GM18870 (cell line): ENCODE data around the gene GDI1.

Experiments used
- ATAC-seq: cut with Tn5 transposase; IDR thresholded peaks from one replicate; pipeline ENCODE4 v1.9.1; 2021; ENCODE audit warnings: moderate library complexity; ENCODE audit not compliant: unreplicated experiment

Gene GDI1

DNA sequence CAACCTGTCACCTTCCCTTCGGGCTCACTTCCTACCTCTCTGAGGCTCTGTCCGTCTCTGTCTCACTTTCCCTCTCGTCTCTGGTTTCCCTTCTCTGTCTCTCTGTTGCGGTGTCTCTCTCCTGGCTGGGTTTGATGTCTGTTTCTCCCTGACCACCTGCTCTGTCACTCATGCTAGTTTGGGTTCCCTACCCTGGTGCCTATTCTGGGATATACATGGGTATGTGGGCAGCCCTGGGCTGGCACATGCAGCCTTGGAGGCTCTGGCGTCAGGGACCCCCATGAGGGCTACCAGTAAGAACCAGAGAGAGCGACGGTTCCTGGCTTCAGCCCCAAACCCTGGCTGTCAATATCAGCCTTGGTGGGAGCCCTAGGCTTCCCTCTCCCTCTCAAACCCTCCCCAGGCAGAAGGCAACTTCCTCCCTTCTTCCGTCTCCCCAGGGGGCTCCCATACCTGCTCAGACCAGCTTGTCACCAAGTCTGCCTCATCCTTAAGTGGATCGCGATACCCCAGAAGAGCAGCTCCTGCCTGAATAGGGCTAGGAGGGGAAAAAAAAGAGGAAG is 28.2 kb upstream of the GDI1 start:
- ATAC-seq: no peak

- no peak for ATAC-seq
Measured at GRCh38 chrX:154409222-154409871, 27.6 kb upstream of the GDI1 start, which contains the start of gene DNASE1L1. DNASE1L1 (minus strand) TSS chrX:154409254; CDS start chrX:154405568, 3,686 bp downstream.

DNA sequence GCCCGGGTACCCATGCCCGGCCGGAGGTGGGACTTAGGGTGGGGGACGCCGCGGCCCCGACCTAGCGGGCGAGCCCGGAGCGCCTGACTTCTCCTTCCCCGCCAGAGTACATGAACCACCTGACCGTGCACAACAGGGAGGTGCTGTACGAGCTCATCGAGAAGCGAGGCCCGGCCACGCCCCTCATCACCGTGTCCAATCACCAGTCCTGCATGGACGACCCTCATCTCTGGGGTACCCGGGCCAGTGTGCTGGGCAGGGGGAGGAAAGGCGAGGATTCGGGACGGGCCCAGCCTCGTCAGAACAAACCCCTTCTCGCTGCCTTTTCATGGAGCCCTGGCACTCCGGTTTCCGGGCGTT is 25.0 kb upstream of the GDI1 start:
- ATAC-seq: no peak

DNA sequence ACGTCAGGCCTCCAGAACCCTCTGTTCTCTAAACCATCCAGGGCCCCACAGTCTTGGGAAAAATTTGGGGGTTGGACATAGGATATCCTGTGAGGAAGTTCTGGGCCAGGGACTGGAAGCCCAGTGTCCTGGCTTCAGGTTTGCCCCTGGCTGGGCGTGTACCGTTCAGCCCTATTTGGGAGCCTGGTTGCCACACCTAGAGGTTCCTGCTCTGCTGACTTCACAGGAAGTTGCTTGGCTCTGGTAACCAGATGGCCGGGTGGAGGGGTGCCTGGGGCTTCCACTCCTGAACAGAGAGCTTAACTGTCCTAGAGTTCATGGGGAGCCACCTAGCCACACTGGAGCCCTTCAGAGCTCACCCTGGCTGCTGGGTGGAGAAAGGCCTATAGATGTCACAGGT is 24.5 kb upstream of the GDI1 start:
- ATAC-seq: no peak

DNA sequence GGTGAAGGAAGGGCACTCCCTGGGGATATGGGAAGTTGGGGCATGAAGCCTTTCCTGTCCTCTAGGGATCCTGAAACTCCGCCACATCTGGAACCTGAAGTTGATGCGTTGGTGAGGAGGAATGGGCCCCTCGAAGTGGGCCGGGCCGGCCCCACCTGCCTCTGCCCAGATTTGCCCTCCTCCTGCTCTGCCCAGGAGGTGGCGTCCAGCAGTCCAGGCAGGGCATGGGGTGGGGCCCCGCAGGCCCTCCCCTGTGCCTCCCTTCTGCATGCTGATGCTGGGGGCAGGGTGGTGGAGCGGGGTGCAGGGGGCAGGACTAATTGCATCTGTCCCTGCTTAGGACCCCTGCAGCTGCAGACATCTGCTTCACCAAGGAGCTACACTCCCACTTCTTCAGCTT is 23.8 kb upstream of the GDI1 start:
- ATAC-seq: no peak

GRCh38 chrX:154417157-154417556 is 19.8 kb upstream of the GDI1 start:
- no peak for ATAC-seq

DNA sequence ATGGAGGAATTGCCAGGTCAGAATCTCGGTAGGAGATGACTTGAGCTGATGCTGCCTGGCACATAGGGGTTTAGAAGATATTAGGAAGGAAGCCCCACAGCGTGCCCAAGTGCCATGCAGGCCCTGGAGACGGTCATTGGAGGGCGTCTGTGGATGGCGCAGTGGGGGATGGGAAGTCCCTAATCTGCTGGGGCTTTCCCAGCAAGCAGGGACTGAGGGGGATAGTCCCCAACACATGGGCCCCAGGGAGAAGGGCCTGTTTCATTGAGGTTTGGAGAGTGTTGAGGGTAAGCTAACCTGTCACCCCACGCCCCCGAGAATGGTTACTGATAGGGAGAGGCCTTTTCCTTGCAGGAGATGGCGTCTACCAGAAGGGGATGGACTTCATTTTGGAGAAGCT is 17.8 kb upstream of the GDI1 start:
- ATAC-seq: no peak

GRCh38 chrX:154419688-154420401 is 17.1 kb upstream of the GDI1 start:
- no peak for ATAC-seq

GRCh38 chrX:154420402-154420756 is 16.6 kb upstream of the GDI1 start:
- ATAC-seq: no peak

DNA sequence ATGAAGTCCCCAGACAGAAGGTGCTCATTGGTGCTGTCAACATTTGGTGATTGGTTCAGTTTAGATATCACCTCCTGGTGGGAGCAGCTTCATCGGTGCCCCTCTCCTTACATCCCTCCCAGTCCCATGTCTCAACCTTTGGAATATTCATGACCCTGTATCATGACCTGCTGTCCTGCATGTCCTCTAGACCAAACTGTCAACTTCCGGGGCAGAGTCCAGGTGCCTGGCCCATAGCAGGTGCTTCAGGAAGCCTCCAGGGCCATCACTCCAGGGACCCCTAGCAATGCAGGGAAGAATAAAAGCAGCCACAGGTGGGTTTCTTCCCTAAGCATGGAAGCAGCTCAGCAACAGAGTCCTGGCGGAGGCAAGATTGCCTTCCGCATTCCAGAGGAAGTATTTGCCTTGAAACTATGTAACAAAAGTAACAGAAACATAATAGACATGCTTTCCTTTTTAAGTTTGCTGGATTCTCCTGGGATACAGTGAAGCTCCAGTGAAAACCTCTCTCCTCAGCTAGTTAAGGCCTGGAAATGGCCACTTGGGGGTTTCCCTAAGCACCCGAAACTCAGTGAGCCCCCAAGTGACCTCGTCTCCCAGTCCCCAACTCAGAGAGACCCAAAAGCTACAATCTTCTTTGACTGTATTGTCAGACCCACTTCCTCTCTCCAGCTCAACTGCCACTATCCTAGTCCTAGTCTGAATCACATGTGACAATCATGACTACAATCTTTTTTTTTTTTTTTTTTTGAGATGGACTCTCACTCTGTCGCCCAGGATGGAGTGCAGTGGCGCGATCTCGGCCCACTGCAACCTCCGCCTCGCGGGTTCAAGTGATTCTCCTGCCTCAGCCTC is 9.8 kb upstream of the GDI1 start:
- ATAC-seq: no peak

DNA sequence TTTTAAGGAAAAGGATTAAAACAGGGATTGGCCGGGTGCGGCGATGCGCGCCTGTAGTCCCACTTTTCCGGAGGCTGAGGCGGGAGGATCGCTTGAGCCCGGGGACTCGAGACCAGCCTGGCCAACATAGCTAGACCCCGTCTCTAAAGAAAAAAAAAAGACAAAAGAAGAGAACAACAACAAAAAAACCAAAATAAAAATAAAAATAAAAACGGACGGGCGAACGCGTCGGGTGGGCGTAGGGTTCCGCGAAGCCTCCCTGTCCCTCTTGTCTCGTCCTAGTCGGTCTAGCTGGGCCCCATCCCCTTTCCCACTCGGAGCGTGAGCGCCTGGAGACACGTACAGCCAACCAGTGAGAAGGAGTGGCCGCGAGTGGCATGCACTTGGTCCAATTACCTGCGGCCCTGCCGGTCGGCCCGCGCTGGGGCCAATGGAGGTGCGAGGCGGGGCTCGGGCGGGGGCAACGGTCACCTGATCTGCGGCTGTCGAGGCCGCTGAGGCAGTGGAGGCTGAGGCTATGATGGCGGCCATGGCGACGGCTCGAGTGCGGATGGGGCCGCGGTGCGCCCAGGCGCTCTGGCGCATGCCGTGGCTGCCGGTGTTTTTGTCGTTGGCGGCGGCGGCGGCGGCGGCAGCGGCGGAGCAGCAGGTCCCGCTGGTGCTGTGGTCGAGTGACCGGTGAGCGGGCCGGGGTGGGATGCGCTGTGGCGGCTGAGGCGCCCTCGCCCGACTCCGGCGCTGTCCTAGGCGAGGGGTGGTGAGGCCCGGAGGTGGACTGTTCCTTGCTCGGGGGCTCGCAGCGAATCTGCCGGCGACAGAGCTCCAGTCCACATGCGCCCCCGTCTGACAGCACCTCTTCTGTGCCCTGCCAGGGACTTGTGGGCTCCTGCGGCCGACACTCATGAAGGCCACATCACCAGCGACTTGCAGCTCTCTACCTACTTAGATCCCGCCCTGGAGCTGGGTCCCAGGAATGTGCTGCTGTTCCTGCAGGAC is 8.5 kb upstream of the GDI1 start, which contains the start of gene ATP6AP1:
Gene ATP6AP1, plus strand, starts transcription at position 502 of the 996 bp plus-strand sequence. Its CDS starts 16 bp downstream, at position 518.
- peak; percentile 75 for ATAC-seq

GRCh38 chrX:154429711-154430110 is 7.2 kb upstream of the GDI1 start:
- no peak for ATAC-seq

DNA sequence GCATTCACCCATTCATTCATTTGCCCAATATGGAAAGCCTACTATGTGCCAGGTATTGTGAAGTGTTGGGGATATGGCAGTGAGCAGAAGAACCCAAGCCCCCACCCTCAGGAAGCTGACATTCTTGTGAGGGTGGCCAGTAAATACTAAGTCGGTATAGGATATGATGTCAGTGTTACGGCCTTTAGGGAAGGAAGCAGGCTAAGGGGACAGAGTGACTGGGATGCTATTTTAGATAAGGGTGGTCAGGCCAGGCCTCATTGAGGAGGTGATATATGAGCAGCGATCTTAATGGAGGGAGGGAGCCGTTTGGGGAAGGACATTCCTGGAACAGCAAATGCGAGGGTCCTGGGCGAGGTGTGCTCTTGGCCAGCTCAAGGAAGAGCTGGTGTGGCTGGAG is 6.5 kb upstream of the GDI1 start:
- no peak for ATAC-seq

- no peak for ATAC-seq
Measured at GRCh38 chrX:154430916-154431315, 6.0 kb upstream of the GDI1 start.

DNA sequence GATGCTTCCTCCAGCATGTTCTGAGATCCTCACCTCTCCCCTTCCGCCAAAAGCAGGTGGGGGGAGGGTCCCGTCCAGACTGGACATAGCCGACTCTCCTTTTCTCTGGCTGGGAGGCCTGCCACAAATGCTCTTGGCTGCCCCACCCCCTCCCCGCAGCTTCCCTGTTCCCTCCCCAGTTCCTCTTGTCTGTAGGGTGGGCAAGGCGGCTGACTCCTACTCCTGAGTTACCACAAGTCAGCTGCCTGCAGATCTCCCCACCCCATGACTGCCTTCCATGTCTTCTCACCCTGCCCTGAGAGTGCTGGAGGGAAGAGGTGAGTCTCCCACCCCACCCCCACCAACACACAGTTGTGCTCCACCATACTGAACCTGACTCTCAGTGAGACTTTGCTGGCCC is 5.6 kb upstream of the GDI1 start:
- ATAC-seq: no peak

DNA sequence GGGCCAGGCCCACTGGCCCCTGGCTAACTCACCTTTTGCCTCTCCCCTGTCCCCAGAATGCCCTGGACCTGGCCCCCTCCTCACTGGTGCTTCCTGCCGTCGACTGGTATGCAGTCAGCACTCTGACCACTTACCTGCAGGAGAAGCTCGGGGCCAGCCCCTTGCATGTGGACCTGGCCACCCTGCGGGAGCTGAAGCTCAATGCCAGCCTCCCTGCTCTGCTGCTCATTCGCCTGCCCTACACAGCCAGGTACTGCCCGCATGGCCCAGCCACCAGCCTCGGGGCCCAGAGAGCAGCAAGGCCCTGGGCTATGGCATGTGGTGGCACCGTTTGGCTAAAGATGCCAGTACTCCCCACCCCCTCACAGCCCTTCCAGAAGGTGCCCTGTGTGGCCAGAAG is 4.7 kb upstream of the GDI1 start:
- ATAC-seq: no peak

GRCh38 chrX:154433605-154434004 is 3.3 kb upstream of the GDI1 start:
- ATAC-seq: no peak

DNA sequence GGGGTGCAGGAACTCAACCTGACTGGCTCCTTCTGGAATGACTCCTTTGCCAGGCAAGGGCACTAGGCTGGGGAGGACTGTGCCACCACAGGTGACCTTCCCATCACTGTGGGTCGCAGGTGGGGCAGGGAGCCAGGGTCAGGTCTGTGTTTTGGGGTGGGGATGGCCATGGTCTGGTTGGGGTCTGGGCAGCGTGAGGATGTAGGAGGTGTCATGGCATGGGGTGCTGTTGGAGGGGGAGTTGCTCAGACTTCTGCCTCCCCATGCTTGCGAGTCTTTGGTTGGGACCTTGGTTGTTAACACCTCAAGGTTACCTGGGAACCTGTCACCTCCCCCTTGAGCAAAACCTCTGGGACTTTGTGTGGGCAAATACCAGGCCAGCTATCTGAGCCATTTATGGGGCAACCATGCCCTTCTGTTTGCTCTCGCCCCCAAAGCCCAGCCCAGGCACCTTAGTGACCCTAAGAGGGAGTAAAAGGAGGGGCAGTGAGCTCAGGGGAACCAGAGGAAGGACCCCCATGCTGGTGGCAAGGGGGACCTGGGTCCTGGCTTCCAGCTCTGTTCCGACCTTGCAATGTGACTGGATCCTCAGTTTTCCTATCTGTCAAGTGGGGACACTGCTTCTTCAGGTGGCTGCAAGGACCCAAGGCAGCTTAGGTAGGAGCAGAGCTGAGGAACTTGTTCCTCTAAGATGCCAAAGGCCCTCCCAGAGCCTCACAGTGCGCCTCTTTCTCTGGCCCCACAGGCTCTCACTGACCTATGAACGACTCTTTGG is 2.4 kb upstream of the GDI1 start:
- ATAC-seq: no peak

- ATAC-seq: no peak
Measured at GRCh38 chrX:154435171-154435733, 1.7 kb upstream of the GDI1 start.
